ENCODE results near the gene DPP9. TPM values are rescaled to one million over a fixed set of nuclear protein-coding genes. Genes with fewer than 3 reads are reported as not detected.
A peak's percentile ranks its signal among the peaks of the same experiment; 100 is the strongest.

Gene DPP9
- total RNA-seq, 6 experiments from 2014 or later = 68.4 to 82.2 (median 80.1) TPM

GRCh38 chr19:4650159-4650558 is 73.5 kb downstream of the DPP9 start:
- no peak overlapping the region for H3K27ac Mint-ChIP-seq

GRCh38 chr19:4649392-4650047 is 74.1 kb downstream of the DPP9 start:
- Mint-ChIP-seq H3K36me3 (ENCODE audit: low read depth) (peaks cover 7% of the 10 kb centered on the region), H3K27ac (no peak overlapping the region), H3K27me3 (ENCODE audit: insufficient read depth) (peaks cover 2% of the 10 kb centered on the region; the same call in 1 of the 2 replicates), H3K9me3 (no peaks in the 10 kb centered on the region), H3K4me3 (no peak overlapping the region), H3K4me1 (ENCODE audit: low read depth) (no peaks in the 10 kb centered on the region)
- no peak for DNase-seq
- no peak for TF ChIP-seq CTCF (IDR thresholded peaks at IDR 0.05)

More at GRCh38 chr19:4650159-4650558, 73.5 kb downstream of the DPP9 start:
- no peak for TF ChIP-seq CTCF (IDR thresholded peaks at IDR 0.05)
- Mint-ChIP-seq H3K9me3 (no peaks in the 10 kb centered on the region), H3K4me3 (no peak overlapping the region), H3K27me3 (ENCODE audit: insufficient read depth) (peaks cover 2% of the 10 kb centered on the region; the same call in 1 of the 2 replicates), H3K4me1 (ENCODE audit: low read depth) (no peaks in the 10 kb centered on the region), H3K36me3 (ENCODE audit: low read depth) (peaks cover 13% of the 10 kb centered on the region)
- DNase-seq = no peak

- no peak for DNase-seq
- Mint-ChIP-seq H3K27ac (no peak overlapping the region), H3K4me1 (ENCODE audit: low read depth) (no peaks in the 10 kb centered on the region), H3K9me3 (no peaks in the 10 kb centered on the region), H3K4me3 (no peak overlapping the region), H3K27me3 (ENCODE audit: insufficient read depth) (peaks cover 4% of the 10 kb centered on the region; the same call in 1 of the 2 replicates), H3K36me3 (ENCODE audit: low read depth) (peaks cover 5% of the 10 kb centered on the region; the same call in 1 of the 2 replicates)
- peak; percentile 26; the same call in 1 of the 2 replicates for TF ChIP-seq CTCF (IDR thresholded peaks at IDR 0.05)
Observed at GRCh38 chr19:4647676-4648644, 75.7 kb downstream of the DPP9 start.

- Mint-ChIP-seq H3K4me1 (ENCODE audit: low read depth) (no peaks in the 10 kb centered on the region), H3K27me3 (ENCODE audit: insufficient read depth) (peaks cover 4% of the 10 kb centered on the region; the same call in 1 of the 2 replicates), H3K36me3 (ENCODE audit: low read depth) (peaks cover 5% of the 10 kb centered on the region; the same call in 1 of the 2 replicates), H3K9me3 (no peaks in the 10 kb centered on the region), H3K4me3 (no peak overlapping the region), H3K27ac (no peak overlapping the region)
- TF ChIP-seq CTCF (IDR thresholded peaks at IDR 0.05) = no peak
- DNase-seq = no peak
Observed at GRCh38 chr19:4645718-4646117, 77.9 kb downstream of the DPP9 start.

- H3K4me1 Mint-ChIP-seq (ENCODE audit: low read depth) = peaks cover 6% of the 10 kb centered on the region
- TF ChIP-seq CTCF (IDR thresholded peaks at IDR 0.05) = no peak
- peaks cover 4% of the 10 kb centered on the region; the same call in 1 of the 2 replicates for H3K27me3 Mint-ChIP-seq (ENCODE audit: insufficient read depth)
- no peak overlapping the region for H3K27ac Mint-ChIP-seq
- no peak overlapping the region for H3K4me3 Mint-ChIP-seq
- no peaks in the 10 kb centered on the region for H3K9me3 Mint-ChIP-seq
- H3K36me3 Mint-ChIP-seq (ENCODE audit: low read depth) = peaks cover 5% of the 10 kb centered on the region; the same call in 1 of the 2 replicates
- DNase-seq = no peak
Observed at GRCh38 chr19:4642625-4643024, 81.0 kb downstream of the DPP9 start.
